Spinal cord (tissue), 10 donors: ENCODE measurements around the gene FOXI1. TPM values are rescaled to one million over a fixed set of nuclear protein-coding genes. Genes with fewer than 3 reads are reported as not detected.

ENCODE experiments used
- DNase-seq, 6 donors: peaks; one replicate each; pipeline versions ENCODE4 v3.0.0 to v3.0.0-alpha.2; 2013 to 2015; ENCODE audit warnings: low spot score in 6 of 6, low read depth in 4 of 6
- H3K27ac ChIP-seq: one replicate; pipeline ENCODE4 v1.5.1; 2013; ENCODE audit warnings: low read depth, low read length, control low read depth
- H3K27me3 ChIP-seq: one replicate; pipeline ENCODE4 v1.6.1; 2013; ENCODE audit warnings: low read length; ENCODE audit not compliant: control insufficient read depth, insufficient read depth
- H3K36me3 ChIP-seq: one replicate; pipeline ENCODE4 v1.6.1; 2013; ENCODE audit warnings: low read length; ENCODE audit not compliant: control insufficient read depth, insufficient read depth
- H3K4me1 ChIP-seq: one replicate; pipeline ENCODE4 v1.6.1; 2013; ENCODE audit warnings: low read length; ENCODE audit not compliant: control insufficient read depth, insufficient read depth
- H3K4me3 ChIP-seq: one replicate; pipeline ENCODE4 v1.5.1; 2013; ENCODE audit warnings: low read depth, low read length, control low read depth
- H3K9me3 ChIP-seq: one replicate; pipeline ENCODE4 v1.6.1; 2013; ENCODE audit warnings: low read length; ENCODE audit not compliant: control insufficient read depth, insufficient read depth
- WGBS: methylation state at CpG from one replicate; pipeline ENCODE4 v1.1.5; 2013; ENCODE audit warnings: missing lambda C conversion rate; ENCODE audit not compliant: insufficient coverage; 5-methylcytosine and 5-hydroxymethylcytosine counted together
- polyA plus RNA-seq, 2 donors: library from polyadenylated mRNA; unstranded; fragments of 120-200 nt; gene quantifications; one replicate each; pipeline ENCODE4 v1.2.1, GENCODE V29; 2013; ENCODE audit not compliant: insufficient read length in 2 of 2
- total RNA-seq, 2 donors: library from RNA; depleted of rRNA in 1 of 2; stranded (reverse); fragments of 120-200 nt in 1 of 2; fragments of >200 nt in 1 of 2; gene quantifications; one replicate each; pipeline versions ENCODE4 v1.2.3 to v1.2.4, GENCODE V29; 2013 to 2014
- donor health status: healthy.

FOXI1 gene
- total and polyA plus RNA-seq, 4 donors, result 0.08 TPM; not detected in 3

GRCh38 chr5:170155771-170156170, 50.1 kb downstream of the FOXI1 start:
- H3K4me3 ChIP-seq, result no peak overlapping the region
- H3K9me3 ChIP-seq, result no peaks in the 10 kb centered on the region
- H3K4me1 ChIP-seq, result peaks cover 12% of the 10 kb centered on the region
- 100% methylated on average over 2 of the region's 3 CpGs for WGBS
- H3K36me3 ChIP-seq, result no peaks in the 10 kb centered on the region
- DNase-seq, result no peak
- H3K27ac ChIP-seq, result no peak overlapping the region
- H3K27me3 ChIP-seq, result no peaks in the 10 kb centered on the region

DNA sequence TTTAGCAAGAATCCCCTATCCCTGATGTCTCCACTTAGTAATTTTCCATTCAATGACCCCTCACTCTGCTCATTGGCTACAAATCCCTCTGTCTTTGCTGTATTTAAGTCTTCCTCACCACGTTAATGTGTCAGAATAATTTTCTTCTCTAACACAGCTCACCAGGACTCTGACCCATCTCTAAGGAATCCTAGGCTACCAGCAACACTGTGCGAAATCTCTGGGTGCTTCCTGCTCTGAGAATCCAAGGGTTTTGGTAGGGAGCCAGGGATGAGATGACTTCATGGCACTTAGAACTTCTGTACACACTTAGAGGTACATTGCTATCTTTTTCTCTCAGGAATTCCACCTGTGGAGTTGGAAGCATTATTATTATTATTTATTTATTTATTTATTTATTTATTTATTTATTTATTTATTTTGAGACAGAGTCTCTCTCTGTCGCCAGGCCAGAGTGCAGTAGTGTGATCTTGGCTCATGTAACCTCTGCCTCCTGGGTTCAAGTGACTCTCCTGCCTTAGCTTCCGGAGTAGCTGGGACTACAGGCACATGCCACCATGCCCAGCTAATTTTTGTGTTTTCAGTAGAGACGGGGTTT, 53.5 kb downstream of the FOXI1 start:
- H3K4me3 ChIP-seq, result no peak overlapping the region
- H3K27me3 ChIP-seq, result no peaks in the 10 kb centered on the region
- H3K4me1 ChIP-seq, result no peaks in the 10 kb centered on the region
- H3K27ac ChIP-seq, result no peak overlapping the region
- no peak for DNase-seq
- H3K9me3 ChIP-seq, result no peaks in the 10 kb centered on the region
- H3K36me3 ChIP-seq, result no peaks in the 10 kb centered on the region
- 85% methylated on average over 4 of the region's 5 CpGs for WGBS

Other genes with a start within 250 kb of the FOXI1 start
- 1 to 10 TPM; 3.9 to 5.3 TPM for gene INSYN2B, start 125.4 kb upstream of the FOXI1 start, total RNA-seq
- 1 to 10 TPM; 3.2 to 5.3 TPM for gene INSYN2B, start 125.4 kb upstream of the FOXI1 start, polyA plus RNA-seq
- not detected for gene C5orf58, start 127.1 kb downstream of the FOXI1 start, total RNA-seq
- 1 to 10 TPM; 1.8 to 2.1 TPM for gene C5orf58, start 127.1 kb downstream of the FOXI1 start, polyA plus RNA-seq
- gene LCP2, start 191.9 kb downstream of the FOXI1 start, total RNA-seq, result 10 to 100 TPM in 1 of 2 donors, 1 to 10 TPM in 1; 6.4 to 10.2 TPM
- 1 to 10 TPM; 6.0 to 9.6 TPM for gene LCP2, start 191.9 kb downstream of the FOXI1 start, polyA plus RNA-seq